ENCODE measurements around the gene BEST2.

- TF ChIP-seq CTCF (IDR thresholded peaks at IDR 0.05) (no peak), POLR2AphosphoS5 (IDR thresholded peaks at IDR 0.05) (no peak), POLR2A (IDR thresholded peaks at IDR 0.05) (no peak)
Observed at GRCh38 chr19:12705169-12705568, 46.4 kb upstream of the BEST2 start.
